MM.1S (cell line): ENCODE results near the gene RFESD.

ENCODE experiments used
- DNase-seq: peaks from one replicate; pipeline ENCODE4 v3.0.0-alpha.2; 2015
- H2AFZ ChIP-seq: fragments of 300-600 bp; sonication (generic); 2 replicates; pipeline ENCODE4 v1.6.0; 2016; ENCODE audit warnings: antibody characterized with exemption, low read length
- H3F3A ChIP-seq: fragments of 300-600 bp; sonication (generic); 2 replicates; pipeline ENCODE4 v1.6.1; 2016; ENCODE audit warnings: mild to moderate bottlenecking, antibody characterized with exemption, low read length, moderate library complexity, mixed read lengths; ENCODE audit not compliant: insufficient read depth
- H3K27ac ChIP-seq: fragments of 300-600 bp; sonication (generic); 2 replicates; pipeline ENCODE4 v1.5.1; 2016; ENCODE audit warnings: mild to moderate bottlenecking, low read length
- H3K27me3 ChIP-seq: fragments of 300-600 bp; sonication (generic); replicated peaks from 2 replicates; pipeline ENCODE4 v1.6.0; 2016; ENCODE audit warnings: low read length; ENCODE audit not compliant: insufficient read depth
- H3K36me3 ChIP-seq: fragments of 300-600 bp; sonication (generic); replicated peaks from 2 replicates; pipeline ENCODE4 v1.6.1; 2016; ENCODE audit warnings: mild to moderate bottlenecking, low read length, mixed read lengths; ENCODE audit not compliant: insufficient read depth
- H3K4me1 ChIP-seq: fragments of 300-600 bp; sonication (generic); 2 replicates; pipeline ENCODE4 v1.6.1; 2016; ENCODE audit warnings: low read length, mixed read lengths
- H3K4me2 ChIP-seq: fragments of 300-600 bp; sonication (generic); 2 replicates; pipeline ENCODE4 v1.6.0; 2016; ENCODE audit warnings: low read depth, low read length
- H3K4me3 ChIP-seq: fragments of 300-600 bp; sonication (generic); 2 replicates; pipeline ENCODE4 v1.5.1; 2016; ENCODE audit warnings: low read length, mixed read lengths
- H3K79me2 ChIP-seq: fragments of 300-600 bp; sonication (generic); 2 replicates; pipeline ENCODE4 v1.6.1; 2016; ENCODE audit warnings: mixed run types, low read length, mixed read lengths
- H3K9ac ChIP-seq: fragments of 300-600 bp; sonication (generic); 2 replicates; pipeline ENCODE4 v1.6.1; 2016; ENCODE audit warnings: low read length, mixed read lengths
- H3K9me2 ChIP-seq: fragments of 300-600 bp; sonication (generic); replicated peaks from 2 replicates; pipeline ENCODE4 v1.6.1; 2016; ENCODE audit warnings: mild to moderate bottlenecking, low read length, mixed read lengths; ENCODE audit not compliant: insufficient read depth
- H3K9me3 ChIP-seq: fragments of 300-600 bp; sonication (generic); replicated peaks from 2 replicates; pipeline ENCODE4 v1.6.1; 2016; ENCODE audit warnings: mild to moderate bottlenecking, low read length, mixed read lengths; ENCODE audit not compliant: insufficient read depth
- H4K20me1 ChIP-seq: fragments of 300-600 bp; sonication (generic); 2 replicates; pipeline ENCODE4 v1.6.1; 2016; ENCODE audit warnings: mild to moderate bottlenecking, low read length, moderate library complexity, mixed read lengths; ENCODE audit not compliant: insufficient read depth
- EZH2 ChIP-seq: fragments of 300-600 bp; sonication (generic); optimal IDR thresholded peaks from 2 replicates; pipeline ENCODE3; 2017; ENCODE audit warnings: low read depth, mild to moderate bottlenecking, antibody characterized with exemption, low read length, mixed read lengths
- EZH2phosphoT487 ChIP-seq: fragments of 300-600 bp; sonication (generic); IDR thresholded peaks from 2 replicates; pipeline ENCODE4 v1.6.1; 2018; ENCODE audit warnings: antibody characterized with exemption, low read length
- TF ChIP-seq, protein P1 (sequence below): fragments of 300-600 bp; sonication (generic); IDR thresholded peaks from 2 replicates; pipeline ENCODE4 v1.5.1; 2016; ENCODE audit warnings: antibody characterized with exemption, low read length, mixed read lengths

The RFESD gene

GRCh38 chr5:95605786-95606185 is 40.8 kb upstream of the RFESD start:
- TF ChIP-seq EZH2 (no peak), EZH2phosphoT487 (no peak)
- TF ChIP-seq, protein P1, sequence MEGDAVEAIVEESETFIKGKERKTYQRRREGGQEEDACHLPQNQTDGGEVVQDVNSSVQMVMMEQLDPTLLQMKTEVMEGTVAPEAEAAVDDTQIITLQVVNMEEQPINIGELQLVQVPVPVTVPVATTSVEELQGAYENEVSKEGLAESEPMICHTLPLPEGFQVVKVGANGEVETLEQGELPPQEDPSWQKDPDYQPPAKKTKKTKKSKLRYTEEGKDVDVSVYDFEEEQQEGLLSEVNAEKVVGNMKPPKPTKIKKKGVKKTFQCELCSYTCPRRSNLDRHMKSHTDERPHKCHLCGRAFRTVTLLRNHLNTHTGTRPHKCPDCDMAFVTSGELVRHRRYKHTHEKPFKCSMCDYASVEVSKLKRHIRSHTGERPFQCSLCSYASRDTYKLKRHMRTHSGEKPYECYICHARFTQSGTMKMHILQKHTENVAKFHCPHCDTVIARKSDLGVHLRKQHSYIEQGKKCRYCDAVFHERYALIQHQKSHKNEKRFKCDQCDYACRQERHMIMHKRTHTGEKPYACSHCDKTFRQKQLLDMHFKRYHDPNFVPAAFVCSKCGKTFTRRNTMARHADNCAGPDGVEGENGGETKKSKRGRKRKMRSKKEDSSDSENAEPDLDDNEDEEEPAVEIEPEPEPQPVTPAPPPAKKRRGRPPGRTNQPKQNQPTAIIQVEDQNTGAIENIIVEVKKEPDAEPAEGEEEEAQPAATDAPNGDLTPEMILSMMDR: no peak

GRCh38 chr5:95606419-95606818 is 40.2 kb upstream of the RFESD start:
- no peaks in the 10 kb centered on the region for H3K79me2 ChIP-seq
- DNase-seq: no peak
- no peak overlapping the region for H2AFZ ChIP-seq
- H3K4me2 ChIP-seq: no peak overlapping the region
- H4K20me1 ChIP-seq: no peaks in the 10 kb centered on the region
- H3K27me3 ChIP-seq: no peaks in the 10 kb centered on the region
- H3K9ac ChIP-seq: no peak overlapping the region
- no peaks in the 10 kb centered on the region for H3F3A ChIP-seq
- no peaks in the 10 kb centered on the region for H3K36me3 ChIP-seq
- no peak overlapping the region for H3K27ac ChIP-seq
- H3K9me2 ChIP-seq: no peaks in the 10 kb centered on the region
- H3K4me1 ChIP-seq: no peaks in the 10 kb centered on the region
- no peak overlapping the region for H3K4me3 ChIP-seq
- no peaks in the 10 kb centered on the region for H3K9me3 ChIP-seq
- TF ChIP-seq, protein P1: no peak
- no peak for TF ChIP-seq EZH2
- TF ChIP-seq EZH2phosphoT487: no peak

More at GRCh38 chr5:95605786-95606185, 40.8 kb upstream of the RFESD start:
- no peak overlapping the region for H3K4me3 ChIP-seq
- no peak overlapping the region for H3K27ac ChIP-seq
- H3K4me1 ChIP-seq: no peaks in the 10 kb centered on the region
- H3K79me2 ChIP-seq: no peaks in the 10 kb centered on the region
- no peaks in the 10 kb centered on the region for H3K36me3 ChIP-seq
- no peak overlapping the region for H3K9ac ChIP-seq
- no peaks in the 10 kb centered on the region for H3K9me3 ChIP-seq
- H4K20me1 ChIP-seq: no peaks in the 10 kb centered on the region
- H2AFZ ChIP-seq: no peak overlapping the region
- H3F3A ChIP-seq: no peaks in the 10 kb centered on the region
- no peaks in the 10 kb centered on the region for H3K9me2 ChIP-seq
- H3K4me2 ChIP-seq: no peak overlapping the region
- H3K27me3 ChIP-seq: no peaks in the 10 kb centered on the region
- DNase-seq: no peak

DNA sequence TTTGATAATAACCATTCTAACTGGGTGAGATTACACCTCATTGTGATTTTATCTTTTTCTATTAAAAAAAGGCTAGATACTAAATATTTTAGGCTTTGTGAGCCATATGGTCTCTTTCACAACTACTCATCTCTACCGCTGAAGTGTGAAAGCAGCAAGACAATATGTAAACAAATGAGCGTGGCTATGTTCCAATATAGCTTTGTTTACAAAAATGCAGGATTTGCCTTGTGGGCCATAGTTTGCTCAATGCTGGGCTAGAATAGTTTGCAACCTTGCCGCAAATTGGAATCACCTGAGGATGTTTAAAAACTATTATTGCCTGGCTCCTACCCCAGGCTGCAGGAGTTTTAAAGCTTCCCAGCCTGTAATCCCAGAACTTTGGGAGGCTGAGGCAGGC is 36.9 kb upstream of the RFESD start:
- Histone ChIP-seq H3K4me2 (no peak overlapping the region), H3K4me3 (no peak overlapping the region), H3K9me3 (no peaks in the 10 kb centered on the region), H3K4me1 (no peaks in the 10 kb centered on the region), H3K9me2 (no peaks in the 10 kb centered on the region), H4K20me1 (no peaks in the 10 kb centered on the region), H3K27me3 (no peaks in the 10 kb centered on the region), H3K27ac (no peak overlapping the region), H3K79me2 (no peaks in the 10 kb centered on the region), H3K36me3 (no peaks in the 10 kb centered on the region), H2AFZ (no peak overlapping the region), H3K9ac (no peak overlapping the region), H3F3A (no peaks in the 10 kb centered on the region)
- TF ChIP-seq EZH2phosphoT487: no peak
- TF ChIP-seq EZH2: no peak
- TF ChIP-seq, protein P1: no peak
- DNase-seq: no peak
